Measurements from ENCODE around the gene CRHR1.

The CRHR1 gene

GRCh38 chr17:45790296-45790922, 6.3 kb downstream of the CRHR1 start:
- DNase-seq = no peak

GRCh38 chr17:45791041-45791582, 7.0 kb downstream of the CRHR1 start:
- DNase-seq = no peak

GRCh38 chr17:45791935-45792334, 7.8 kb downstream of the CRHR1 start:
- no peak for DNase-seq

- no peak for DNase-seq
Observed at GRCh38 chr17:45792437-45792836, 8.3 kb downstream of the CRHR1 start.

GRCh38 chr17:45792995-45793755, 9.1 kb downstream of the CRHR1 start:
- no peak for DNase-seq

- DNase-seq = no peak
Observed at GRCh38 chr17:45793999-45794540, 9.9 kb downstream of the CRHR1 start.

- no peak for DNase-seq
Observed at GRCh38 chr17:45794840-45795239, 10.7 kb downstream of the CRHR1 start.

GRCh38 chr17:45800816-45801215, 16.7 kb downstream of the CRHR1 start:
- DNase-seq = no peak

GRCh38 chr17:45801421-45801820, 17.3 kb downstream of the CRHR1 start:
- DNase-seq = no peak

GRCh38 chr17:45808845-45809244, 24.7 kb downstream of the CRHR1 start:
- DNase-seq = no peak

GRCh38 chr17:45809499-45809898, 25.4 kb downstream of the CRHR1 start:
- DNase-seq = no peak

GRCh38 chr17:45812102-45812501, 28.0 kb downstream of the CRHR1 start:
- peak; percentile 27 for DNase-seq

- no peak for DNase-seq
Observed at GRCh38 chr17:45813048-45813725, 29.1 kb downstream of the CRHR1 start.

GRCh38 chr17:45814622-45815606, 30.8 kb downstream of the CRHR1 start:
- no peak for DNase-seq

- DNase-seq = no peak
Observed at GRCh38 chr17:45815752-45816151, 31.6 kb downstream of the CRHR1 start.

- no peak for DNase-seq
Observed at GRCh38 chr17:45818041-45818440, 33.9 kb downstream of the CRHR1 start.

- DNase-seq = no peak
Observed at GRCh38 chr17:45818699-45819098, 34.6 kb downstream of the CRHR1 start.

GRCh38 chr17:45819632-45820031, 35.5 kb downstream of the CRHR1 start:
- DNase-seq = no peak

- DNase-seq = no peak
Observed at GRCh38 chr17:45820052-45820780, 36.1 kb downstream of the CRHR1 start.

GRCh38 chr17:45821147-45821546, 37.0 kb downstream of the CRHR1 start:
- no peak for DNase-seq

- no peak for DNase-seq
Observed at GRCh38 chr17:45823598-45823997, 39.5 kb downstream of the CRHR1 start.

GRCh38 chr17:45824475-45824874, 40.4 kb downstream of the CRHR1 start:
- DNase-seq = no peak
